ENCODE data around the gene SNX25.

DNA sequence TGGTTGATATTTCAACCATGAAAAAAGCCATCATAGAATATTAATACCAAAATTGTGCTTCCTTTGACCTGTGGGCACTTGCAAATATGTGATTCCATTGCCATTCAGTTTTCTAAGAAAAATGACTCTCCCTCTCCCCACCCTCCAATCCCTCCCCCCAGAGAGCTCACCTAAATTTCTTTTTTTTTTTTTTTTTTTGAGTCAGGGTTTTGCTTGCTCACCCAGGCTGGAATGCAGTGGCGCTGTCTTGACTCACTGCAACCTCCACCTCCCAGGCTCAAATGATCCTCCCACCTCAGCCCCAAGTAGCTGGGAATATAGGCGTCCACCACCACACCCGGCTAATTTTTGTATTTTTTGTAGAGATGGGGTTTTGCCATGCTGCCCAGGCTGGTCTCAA is 47.0 kb downstream of the SNX25 start:
- TF ChIP-seq, protein P1, sequence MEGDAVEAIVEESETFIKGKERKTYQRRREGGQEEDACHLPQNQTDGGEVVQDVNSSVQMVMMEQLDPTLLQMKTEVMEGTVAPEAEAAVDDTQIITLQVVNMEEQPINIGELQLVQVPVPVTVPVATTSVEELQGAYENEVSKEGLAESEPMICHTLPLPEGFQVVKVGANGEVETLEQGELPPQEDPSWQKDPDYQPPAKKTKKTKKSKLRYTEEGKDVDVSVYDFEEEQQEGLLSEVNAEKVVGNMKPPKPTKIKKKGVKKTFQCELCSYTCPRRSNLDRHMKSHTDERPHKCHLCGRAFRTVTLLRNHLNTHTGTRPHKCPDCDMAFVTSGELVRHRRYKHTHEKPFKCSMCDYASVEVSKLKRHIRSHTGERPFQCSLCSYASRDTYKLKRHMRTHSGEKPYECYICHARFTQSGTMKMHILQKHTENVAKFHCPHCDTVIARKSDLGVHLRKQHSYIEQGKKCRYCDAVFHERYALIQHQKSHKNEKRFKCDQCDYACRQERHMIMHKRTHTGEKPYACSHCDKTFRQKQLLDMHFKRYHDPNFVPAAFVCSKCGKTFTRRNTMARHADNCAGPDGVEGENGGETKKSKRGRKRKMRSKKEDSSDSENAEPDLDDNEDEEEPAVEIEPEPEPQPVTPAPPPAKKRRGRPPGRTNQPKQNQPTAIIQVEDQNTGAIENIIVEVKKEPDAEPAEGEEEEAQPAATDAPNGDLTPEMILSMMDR (IDR thresholded peaks at IDR 0.05): no peak
- no peak for TF ChIP-seq POLR2A (IDR thresholded peaks at IDR 0.05)
